MCF 10A (cell line): ENCODE results near the gene CYP4B1. TPM values are rescaled to one million over a fixed set of nuclear protein-coding genes. Genes with fewer than 3 reads are reported as not detected.

ENCODE experiments used
- BruUV-seq: library from RNA; stranded (reverse); fragments of 400-500 nt; replicated peaks from 2 replicates; lab custom pipeline; 2021; lab: Mats Ljungman, UMichigan
- CTCF ChIA-PET: fragments of 300-600 bp; sonication (Branson Sonifier 250); formaldehyde crosslinking; extraction: SDS; loops from one replicate; lab custom pipeline; 2021; ENCODE audit warnings: antibody characterized with exemption, inconsistent platforms; lab: Yijun Ruan, JAX
- POLR2A ChIA-PET: fragments of 300-600, 350-650 bp; sonication (Branson Sonifier 250); formaldehyde crosslinking; extraction: SDS; loops from one replicate; lab custom pipeline; 2020; ENCODE audit warnings: antibody characterized with exemption, inconsistent platforms; lab: Yijun Ruan, JAX
- DNase-seq: peaks from one replicate; pipeline ENCODE4 v3.0.0-alpha.2; 2018; ENCODE audit not compliant: unreplicated experiment
- H3K27ac Mint-ChIP-seq: one replicate; pipeline ENCODE4 v1.8.0; 2022; ENCODE audit warnings: mild to moderate bottlenecking, low read depth, mixed read lengths; ENCODE audit not compliant: unreplicated experiment
- H3K27me3 Mint-ChIP-seq: one replicate; pipeline ENCODE4 v1.8.0; 2022; ENCODE audit warnings: mixed read lengths; ENCODE audit not compliant: insufficient read depth, unreplicated experiment
- H3K36me3 Mint-ChIP-seq: one replicate; pipeline ENCODE4 v1.8.0; 2022; ENCODE audit warnings: mild to moderate bottlenecking, moderate library complexity, mixed read lengths; ENCODE audit not compliant: insufficient read depth, unreplicated experiment
- H3K4me1 Mint-ChIP-seq: one replicate; pipeline ENCODE4 v1.8.0; 2022; ENCODE audit warnings: mixed read lengths; ENCODE audit not compliant: insufficient read depth, unreplicated experiment
- H3K4me3 Mint-ChIP-seq: one replicate; pipeline ENCODE4 v1.8.0; 2022; ENCODE audit warnings: mild to moderate bottlenecking, moderate library complexity, mixed read lengths; ENCODE audit not compliant: unreplicated experiment
- H3K9me3 Mint-ChIP-seq: one replicate; pipeline ENCODE4 v1.8.0; 2022; ENCODE audit warnings: mixed read lengths; ENCODE audit not compliant: unreplicated experiment
- CTCF ChIP-seq: fragments of 200-600 bp; IDR thresholded peaks from one replicate; pipeline ENCODE4 v1.8.0; 2022; ENCODE audit warnings: antibody characterized with exemption, mild to moderate bottlenecking; ENCODE audit not compliant: unreplicated experiment
- intact Hi-C: fragments of 100-400 bp; cut with micrococcal nuclease; formaldehyde crosslinking; loops from 2 replicates; pipeline ENCODE4 v1.14.1; 2022
- total RNA-seq: library from RNA; stranded (reverse); gene quantifications from 2 replicates; pipeline ENCODE4 v1.2.3, GENCODE V29; 2022

The CYP4B1 gene
- total RNA-seq, 1 experiment from 2014 or later, result 10.1 TPM

- no TSS peak for BruUV-seq
- Mint-ChIP-seq H3K9me3 (no peaks in the 10 kb centered on the region), H3K27ac (no peak overlapping the region), H3K4me1 (peaks cover 18% of the 10 kb centered on the region), H3K36me3 (peaks cover 13% of the 10 kb centered on the region), H3K27me3 (no peaks in the 10 kb centered on the region), H3K4me3 (no peak overlapping the region)
- POLR2A ChIA-PET, result interaction anchor here (1.1 kb wide), 2 partner anchors 37 to 41 kb away, joined by 3 read pairs; no protein-coding TSS in a partner anchor
- no peak for TF ChIP-seq CTCF
- CTCF ChIA-PET, result interaction anchor here (0.6 to 2.1 kb wide), 4 partner anchors 57 to 762 kb away, joined by 3 to 9 read pairs (median 4); no protein-coding TSS in a partner anchor
- peak; percentile 57 for DNase-seq
- intact Hi-C loops, result no loop called here
Measured at GRCh38 chr1:46804027-46804889, 5.4 kb downstream of the CYP4B1 start.

- intact Hi-C loops, result no loop called here
- ChIA-PET CTCF (interaction anchor here (2.1 kb wide), 1 partner anchor 57 kb away, joined by 9 read pairs; no protein-coding TSS in a partner anchor), POLR2A (interaction anchor here (1.1 kb wide), 1 partner anchor 42 kb away, joined by 3 read pairs; no protein-coding TSS in a partner anchor)
- Mint-ChIP-seq H3K4me1 (peaks cover 20% of the 10 kb centered on the region), H3K27ac (no peak overlapping the region), H3K27me3 (no peaks in the 10 kb centered on the region), H3K4me3 (no peak overlapping the region), H3K36me3 (peaks cover 14% of the 10 kb centered on the region), H3K9me3 (no peaks in the 10 kb centered on the region)
- TF ChIP-seq CTCF, result no peak
- peak; percentile 75 for DNase-seq
- no TSS peak for BruUV-seq
Measured at GRCh38 chr1:46804926-46805325, 6.1 kb downstream of the CYP4B1 start.

GRCh38 chr1:46805755-46806154 lies 6.9 kb downstream of the CYP4B1 start:
- H3K4me1 Mint-ChIP-seq, result peaks cover 24% of the 10 kb centered on the region
- peaks cover 10% of the 10 kb centered on the region for H3K36me3 Mint-ChIP-seq
- no peak overlapping the region for H3K27ac Mint-ChIP-seq
- BruUV-seq, result no TSS peak
- no peaks in the 10 kb centered on the region for H3K9me3 Mint-ChIP-seq
- ChIA-PET CTCF (interaction anchor here (0.6 to 2.2 kb wide), 5 partner anchors 46 to 374 kb away, joined by 3 to 9 read pairs (median 6); no protein-coding TSS in a partner anchor), POLR2A (interaction anchor here (0.9 to 2.0 kb wide), 6 partner anchors 12 to 87 kb away, joined by 3 to 20 read pairs (median 4); no protein-coding TSS in a partner anchor)
- TF ChIP-seq CTCF, result no peak
- intact Hi-C loops, result no loop called here
- H3K4me3 Mint-ChIP-seq, result no peak overlapping the region
- no peaks in the 10 kb centered on the region for H3K27me3 Mint-ChIP-seq
- DNase-seq, result no peak
